Measurements from ENCODE around the gene PRKRA. TPM values are rescaled to one million over a fixed set of nuclear protein-coding genes. Genes with fewer than 3 reads are reported as not detected.

Gene PRKRA
- total RNA-seq, 1 experiment from 2014 or later, result 49.8 TPM

- TF ChIP-seq REST (IDR thresholded peaks at IDR 0.05; ENCODE audit: low read depth) (no peak), EZH2phosphoT487 (IDR thresholded peaks at IDR 0.05; ENCODE audit: borderline replicate concordance) (no peak), POLR2A (IDR thresholded peaks at IDR 0.05; ENCODE audit: borderline replicate concordance, extremely low read depth, insufficient read depth, insufficient read length) (no peak), SP1 (IDR thresholded peaks at IDR 0.05; ENCODE audit: low read depth) (no peak)
Observed at GRCh38 chr2:178441426-178441825, 9.5 kb downstream of the PRKRA start (continued).

- H3K36me3 ChIP-seq (ENCODE audit: control insufficient read depth in 1 of 2, insufficient read depth in 2 of 2, low read length in 2 of 2), result peaks cover 40 to 52% of the 10 kb centered on the region in 2 experiments
Observed at GRCh38 chr2:178436662-178437061, 14.3 kb downstream of the PRKRA start.

More at GRCh38 chr2:178436662-178437061, 14.3 kb downstream of the PRKRA start:
- H3K9ac ChIP-seq (ENCODE audit: low read length), result no peak overlapping the region
- H4K20me1 ChIP-seq (ENCODE audit: insufficient read depth), result no peaks in the 10 kb centered on the region
- intact Hi-C loops (cut with micrococcal nuclease), result no loop called here
- TF ChIP-seq SRF (IDR thresholded peaks at IDR 0.05; ENCODE audit: low read depth) (no peak), JUND (IDR thresholded peaks at IDR 0.05) (no peak), ELF1 (IDR thresholded peaks at IDR 0.05; ENCODE audit: borderline replicate concordance, low read depth) (no peak), EGR1 (IDR thresholded peaks at IDR 0.05; ENCODE audit: low read depth) (no peak), POLR2AphosphoS5 (IDR thresholded peaks at IDR 0.05; ENCODE audit: low read depth, low read length) (no peak), CBX3 (IDR thresholded peaks at IDR 0.05; ENCODE audit: low read depth) (no peak), CTCF (IDR thresholded peaks at IDR 0.05 in 2 of 3, conservative IDR thresholded peaks at IDR 0.05 in 1 of 3; ENCODE audit: borderline replicate concordance in 1 of 3, insufficient read depth in 1 of 3, low read depth in 2 of 3, low read length in 2 of 3) (no peak), YY1 (IDR thresholded peaks at IDR 0.05; ENCODE audit: extremely low read depth, insufficient replicate concordance, low read depth, low read length) (no peak), FOSL1 (IDR thresholded peaks at IDR 0.05; ENCODE audit: low read depth) (no peak), POLR2A (IDR thresholded peaks at IDR 0.05; ENCODE audit: borderline replicate concordance, extremely low read depth, insufficient read depth, insufficient read length) (no peak), ZFX (IDR thresholded peaks at IDR 0.05) (no peak), CEBPB (IDR thresholded peaks at IDR 0.05; ENCODE audit: low read depth) (no peak), SIN3A (IDR thresholded peaks at IDR 0.05; ENCODE audit: low read depth) (no peak), RAD21 (IDR thresholded peaks at IDR 0.05; ENCODE audit: low read depth) (no peak), ZBTB33 (IDR thresholded peaks at IDR 0.05; ENCODE audit: extremely low read depth, insufficient replicate concordance, low read length) (no peak)
- H3K79me2 ChIP-seq (ENCODE audit: insufficient read depth, low read length), result no peaks in the 10 kb centered on the region
- no peak overlapping the region for H3K4me3 ChIP-seq (replicated peaks in 1 of 2; ENCODE audit: low read depth in 1 of 2, low read length in 2 of 2)
- no peak overlapping the region for H3K27ac ChIP-seq (ENCODE audit: low read depth, low read length)
- no peaks in the 10 kb centered on the region for H3K27me3 ChIP-seq (ENCODE audit: insufficient read depth, low read length)
- no peak overlapping the region for H3K4me2 ChIP-seq (ENCODE audit: low read length)
- CTCF ChIA-PET, result no interaction called here
- H3K9me3 ChIP-seq (ENCODE audit: control insufficient read depth in 1 of 2, insufficient read depth in 1 of 2, low read depth in 1 of 2, low read length in 2 of 2), result no peaks in the 10 kb centered on the region
- RAD21 ChIA-PET (ENCODE audit: low non-redundant PET in 1 of 2, low total read pairs in 2 of 2, uncharacterized antibody in 2 of 2, unreplicated experiment in 2 of 2), result no interaction called here
- POLR2A ChIA-PET, result no interaction called here
- H3K4me1 ChIP-seq (ENCODE audit: control insufficient read depth in 1 of 2, insufficient read depth in 2 of 2, low read length in 2 of 2), result peaks cover 13 to 23% of the 10 kb centered on the region in 2 experiments
- BruUV-seq (replicated peaks), result no TSS peak
- DNase-seq (ENCODE audit: low read depth, low spot score), result no peak
- no peak for ATAC-seq
- no peaks in the 10 kb centered on the region for H3K9me2 ChIP-seq (ENCODE audit: insufficient read depth)
- no peak overlapping the region for H2AFZ ChIP-seq (ENCODE audit: low read depth, low read length, poor library complexity, severe bottlenecking)
